Daoy (cell line): ENCODE measurements around the gene IARS2. TPM values are rescaled to one million over a fixed set of nuclear protein-coding genes. Genes with fewer than 3 reads are reported as not detected.
"Not testable (repeated sequence)": the region's sequence is repeated elsewhere in the genome, so short reads cannot be mapped to it uniquely, and the experiment has no call there.

ENCODE experiments used
- DNase-seq: peaks from one replicate; pipeline ENCODE4 v3.0.0-alpha.2; 2015; ENCODE audit warnings: low read depth
- total RNA-seq: library from RNA; depleted of rRNA; stranded (reverse); fragments of >200 nt; shearing (Covaris generic); gene quantifications from 2 replicates; pipeline ENCODE4 v1.2.3, GENCODE V29; 2014; rRNA removed

Gene IARS2
- total RNA-seq: 88.2 and 89.5 TPM in 2 replicates

DNA sequence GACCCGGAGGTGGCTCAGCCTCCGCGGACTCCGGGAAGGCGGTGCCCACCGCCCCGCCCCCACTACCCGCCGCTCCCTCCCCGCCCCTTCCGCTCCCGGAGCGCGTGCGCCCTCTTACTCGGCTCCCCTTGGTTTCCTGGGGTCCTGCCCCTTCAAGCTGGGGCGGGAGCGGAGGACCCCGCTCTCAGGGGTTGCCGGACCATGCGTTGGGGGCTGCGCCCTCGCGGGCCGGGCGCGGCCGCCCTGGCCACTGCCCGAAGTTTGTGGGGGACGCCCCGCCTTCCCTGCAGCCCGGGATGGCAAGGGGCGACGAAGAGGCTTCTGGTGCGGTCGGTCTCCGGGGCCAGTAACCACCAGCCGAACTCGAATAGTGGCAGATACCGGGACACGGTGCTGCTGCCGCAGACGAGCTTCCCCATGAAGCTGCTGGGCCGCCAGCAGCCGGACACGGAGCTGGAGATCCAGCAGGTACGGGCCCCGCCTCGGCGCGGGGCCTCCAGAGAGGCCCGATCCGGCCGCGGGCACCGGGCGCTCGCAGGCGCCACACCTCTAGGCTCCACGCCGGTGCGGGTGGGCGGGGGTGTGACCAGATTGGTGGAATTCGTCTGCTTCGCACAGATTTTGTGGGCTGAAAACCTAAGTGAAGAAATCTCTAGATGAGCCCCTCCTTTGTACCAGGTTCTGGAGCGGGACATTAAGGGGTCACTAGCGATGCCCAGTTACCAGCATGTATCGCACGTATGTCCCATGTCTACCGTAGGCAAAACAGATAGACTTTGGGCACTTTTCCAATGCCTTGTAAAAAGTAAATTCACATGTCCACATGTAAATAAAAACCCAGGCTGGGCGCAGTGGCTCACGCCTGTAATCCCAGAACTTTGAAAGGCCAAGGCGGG is at the start of gene IARS2:
Gene IARS2, plus strand, starts transcription at position 117 of the 896 bp plus-strand sequence. Its CDS starts 85 bp downstream, at position 202.
- DNase-seq: peak; percentile 91

DNA sequence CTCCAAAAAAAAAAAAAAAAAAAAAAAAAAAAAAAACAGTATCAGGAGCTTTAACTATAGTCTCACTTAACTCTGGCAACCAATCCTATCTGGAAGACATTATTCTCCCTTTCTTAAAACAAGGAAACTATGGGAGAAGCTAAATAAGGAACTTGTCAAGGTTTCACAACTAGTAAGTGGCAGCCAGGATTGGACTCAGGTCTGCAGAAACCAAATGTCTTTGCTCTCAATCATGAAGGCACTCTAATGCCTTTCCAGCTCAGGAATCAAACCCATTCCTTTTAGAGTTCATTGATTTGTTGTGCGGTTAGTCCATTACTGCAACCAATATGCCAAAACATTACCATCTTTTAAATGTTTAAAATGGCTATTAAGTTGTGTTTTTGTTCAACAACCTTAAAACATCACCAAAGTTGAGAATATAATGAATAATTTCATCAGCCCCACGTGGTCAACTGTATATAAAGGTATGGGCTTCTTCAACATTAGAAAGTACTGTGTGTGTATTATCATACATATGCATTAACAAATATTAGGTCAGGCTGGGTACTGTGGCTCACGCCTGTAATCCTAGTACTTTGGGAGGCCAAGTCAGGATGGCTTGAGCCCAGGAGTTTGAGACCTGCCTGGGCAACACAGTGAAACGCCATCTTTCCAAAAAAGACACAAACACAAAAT is 49.1 kb upstream of the IARS2 start:
- no peak for DNase-seq

DNA sequence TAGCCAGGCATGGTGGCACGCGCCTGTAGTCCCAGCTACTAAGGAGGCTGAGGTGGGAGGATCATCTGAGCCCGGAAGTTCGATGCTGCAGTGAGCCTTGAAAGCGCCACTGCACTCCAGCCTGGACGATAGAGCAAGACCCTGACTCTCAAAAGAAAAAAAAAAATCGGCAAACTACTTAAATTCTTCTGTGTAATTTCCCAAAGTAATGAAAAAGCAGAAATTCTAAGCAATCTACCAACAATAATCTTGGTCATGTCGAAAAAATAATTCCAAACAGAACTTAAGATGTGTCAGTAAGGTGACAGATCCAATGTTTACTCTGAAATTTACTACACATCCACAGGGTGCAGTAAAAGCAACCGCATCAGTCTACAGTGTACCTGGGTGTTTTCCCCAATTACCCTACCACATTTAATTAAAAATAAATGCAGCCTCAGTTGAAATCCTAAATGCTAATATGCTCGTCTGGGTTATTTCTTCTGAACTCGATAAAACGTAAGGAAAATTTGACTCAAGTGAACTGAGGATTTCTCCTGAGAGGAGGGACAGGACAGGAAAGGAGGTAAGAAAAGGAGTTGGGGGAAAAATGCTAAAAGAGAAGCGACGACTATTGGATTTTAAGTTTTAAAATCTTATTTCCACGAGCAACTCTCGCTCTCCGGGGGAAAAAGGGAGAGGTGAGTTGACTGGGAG is 48.4 kb upstream of the IARS2 start:
- peak; percentile 5 for DNase-seq

DNA sequence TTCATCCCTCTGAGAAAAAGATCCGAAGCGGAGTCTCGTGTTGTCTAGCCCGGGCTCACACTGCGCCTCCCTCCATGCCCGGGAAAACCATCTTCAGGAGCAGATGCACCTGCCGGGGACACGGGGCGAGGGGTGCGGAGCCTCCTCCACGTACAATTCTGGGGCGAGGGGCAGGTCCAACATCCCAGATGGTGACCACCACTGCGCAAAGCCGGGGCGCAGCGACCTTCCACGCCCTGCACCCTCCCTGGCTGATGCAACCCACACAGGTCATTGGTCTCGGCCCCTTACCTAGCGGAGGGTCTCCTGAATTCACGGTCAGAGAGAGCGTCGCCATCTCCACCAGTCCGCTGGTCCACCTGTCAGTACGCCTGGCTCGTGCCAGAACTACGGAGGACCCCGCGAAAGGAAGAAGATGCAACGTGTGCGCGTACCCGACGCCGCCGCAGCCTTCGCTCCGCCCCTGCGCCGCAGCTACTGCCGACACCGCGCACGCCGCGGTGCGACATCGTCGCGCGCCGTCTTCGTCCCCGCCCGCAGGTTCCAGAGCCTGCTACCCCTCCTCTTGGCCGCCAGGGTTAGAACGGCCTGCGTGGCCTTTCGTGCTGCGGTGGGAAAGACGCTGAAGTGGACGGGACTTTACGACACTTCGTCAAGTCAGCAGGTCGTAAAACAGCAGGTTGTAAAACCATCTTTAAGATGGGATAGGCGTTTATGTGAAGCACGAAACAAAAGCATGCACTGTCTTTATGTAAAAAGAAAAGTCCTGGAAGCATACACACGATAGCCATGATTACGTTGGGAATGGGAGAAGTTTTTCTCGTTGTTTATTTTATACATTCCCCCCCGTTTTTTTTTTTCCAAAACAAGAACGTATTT is 47.6 kb upstream of the IARS2 start, which contains the start of gene EPRS1:
Gene EPRS1, minus strand, starts transcription at position 454 of the 879 bp plus-strand sequence. Its CDS starts 117 bp downstream, at position 337.
- peak; percentile 98 for DNase-seq

DNA sequence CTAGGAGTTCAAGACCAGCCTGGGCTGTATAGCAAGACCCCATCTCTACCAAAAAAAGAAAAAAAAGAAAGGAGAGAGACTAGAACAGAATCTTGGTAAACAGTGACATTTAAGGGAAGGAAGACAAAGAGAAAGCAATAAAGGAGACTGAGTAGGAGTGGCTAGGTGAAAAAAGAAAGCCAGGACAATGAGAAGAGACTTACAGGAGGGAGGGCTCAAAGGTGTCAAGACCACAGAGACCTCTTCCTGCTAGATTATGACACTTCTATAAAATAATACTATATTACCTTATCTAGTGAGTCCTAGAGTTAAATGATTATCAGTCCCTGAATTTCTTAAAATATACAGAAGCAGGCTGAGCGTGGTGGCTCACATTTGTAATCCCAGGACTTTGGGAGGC is 37.6 kb upstream of the IARS2 start:
- no peak for DNase-seq

DNA sequence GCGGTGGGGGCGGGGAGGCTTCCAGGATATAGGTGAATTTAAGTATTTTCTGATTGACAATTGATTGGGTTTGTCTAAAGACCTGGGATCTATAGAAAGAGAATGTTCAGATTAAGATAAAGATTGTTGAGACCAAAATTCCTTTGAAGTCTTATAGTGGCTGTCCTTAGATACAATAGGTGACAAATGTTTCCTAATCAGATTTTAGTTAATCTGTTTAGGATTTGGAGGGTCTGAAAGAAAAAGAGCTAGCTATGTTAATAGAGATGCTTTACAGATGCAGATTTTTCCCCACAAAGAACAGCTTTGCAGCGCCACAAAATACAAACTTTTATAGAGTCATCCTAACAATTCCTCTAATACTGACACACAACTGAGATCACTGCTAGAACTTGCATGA is 33.1 kb upstream of the IARS2 start:
- DNase-seq: no peak

DNA sequence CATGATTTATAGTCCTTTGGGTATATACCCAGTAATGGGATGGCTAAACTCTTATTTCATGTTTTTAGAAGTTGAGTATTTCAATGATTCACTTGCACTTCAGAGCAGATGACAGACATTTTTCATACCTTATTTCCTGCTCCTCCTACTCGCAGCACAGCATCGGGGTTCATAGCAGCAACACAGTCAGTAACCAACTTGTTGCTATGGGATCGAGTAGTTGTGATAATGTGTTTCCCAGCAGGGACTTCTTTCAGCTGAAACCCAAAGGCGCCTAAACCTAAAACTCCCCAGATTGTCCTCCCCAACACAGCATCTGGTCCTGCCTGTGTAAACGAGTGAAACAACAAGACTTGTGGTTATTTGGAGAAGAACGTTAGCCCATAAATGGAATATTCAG is 31.3 kb upstream of the IARS2 start:
- no peak for DNase-seq

DNA sequence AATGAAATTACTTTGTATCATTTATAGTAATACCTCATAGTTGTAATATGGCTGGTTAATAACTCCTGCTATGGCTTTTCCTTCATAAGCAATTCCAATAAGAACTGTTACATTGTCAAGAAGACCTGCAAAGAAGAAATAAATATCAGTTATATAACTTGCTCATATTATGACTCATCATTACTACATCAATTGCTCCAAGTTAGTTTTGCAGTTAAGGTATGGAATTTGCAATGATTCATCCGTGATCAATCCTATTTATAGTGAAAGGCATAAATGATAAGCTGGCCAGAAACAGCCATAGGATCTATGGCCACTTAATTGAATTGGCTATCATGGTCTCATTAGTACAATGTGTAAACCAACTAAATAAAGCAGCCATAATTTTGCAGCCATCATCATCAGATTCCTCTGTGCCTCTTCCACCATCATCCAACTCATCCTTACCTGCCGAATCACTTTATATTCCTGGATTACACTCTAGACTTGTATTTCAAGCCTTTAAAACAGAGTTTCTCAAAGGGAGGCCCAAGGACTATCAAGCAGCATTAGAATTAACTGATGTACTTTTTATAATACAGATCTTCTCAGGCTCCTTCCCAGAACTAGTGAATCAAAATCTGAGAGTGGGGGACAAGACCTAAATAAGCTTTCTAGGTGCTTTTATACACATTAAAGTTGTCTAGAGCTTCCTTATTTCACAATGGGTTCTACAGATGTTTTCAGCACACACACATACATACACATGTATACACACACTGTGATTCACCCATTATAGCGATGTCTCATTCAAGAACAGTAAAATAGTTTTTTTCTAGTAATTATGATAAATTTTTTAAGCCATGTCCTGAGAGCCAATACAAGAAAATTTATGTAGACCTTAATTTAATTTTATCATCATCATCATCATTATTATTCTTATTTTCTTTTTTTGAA is 26.4 kb upstream of the IARS2 start:
- DNase-seq: no peak

DNA sequence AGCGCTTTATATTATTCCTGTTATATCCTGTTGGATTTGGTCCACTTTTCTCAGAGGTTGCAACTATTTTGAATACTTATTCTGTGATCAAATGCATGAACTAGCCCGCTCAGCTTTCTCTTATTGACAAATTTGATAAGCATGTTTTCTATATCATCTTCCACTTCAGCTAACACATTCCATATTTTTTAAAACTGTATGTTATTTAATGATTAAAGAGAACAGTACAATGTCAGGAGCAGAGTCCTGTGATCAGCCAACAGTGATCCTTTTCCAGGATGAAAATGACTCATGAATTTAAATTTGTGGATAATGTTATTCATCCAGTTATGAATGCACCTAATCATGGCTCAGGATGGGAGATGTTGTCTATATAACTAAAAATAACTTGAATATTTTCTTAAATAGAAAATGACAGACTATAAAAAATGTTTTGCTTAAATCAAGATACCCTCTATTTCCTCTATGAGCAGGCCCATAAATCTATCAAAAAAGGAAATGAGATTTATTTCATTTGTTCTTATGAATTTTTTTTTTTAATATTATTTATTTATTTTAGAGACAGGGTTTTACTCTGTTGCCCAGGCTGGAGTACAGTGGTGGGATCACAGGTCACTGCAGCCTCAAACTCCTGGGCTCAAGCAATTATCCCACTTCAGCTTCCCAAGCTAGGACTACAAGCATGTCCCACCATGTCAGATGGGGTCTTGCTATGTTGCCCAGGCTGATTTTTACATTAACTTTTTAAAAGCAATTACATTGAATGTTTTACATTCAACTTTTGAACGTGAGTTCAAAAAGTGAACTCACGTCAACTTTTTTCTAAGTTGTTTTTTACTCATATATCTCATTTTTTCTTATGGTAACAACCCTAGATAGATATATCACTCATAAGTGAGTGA is 16.8 kb upstream of the IARS2 start:
- no peak for DNase-seq

DNA sequence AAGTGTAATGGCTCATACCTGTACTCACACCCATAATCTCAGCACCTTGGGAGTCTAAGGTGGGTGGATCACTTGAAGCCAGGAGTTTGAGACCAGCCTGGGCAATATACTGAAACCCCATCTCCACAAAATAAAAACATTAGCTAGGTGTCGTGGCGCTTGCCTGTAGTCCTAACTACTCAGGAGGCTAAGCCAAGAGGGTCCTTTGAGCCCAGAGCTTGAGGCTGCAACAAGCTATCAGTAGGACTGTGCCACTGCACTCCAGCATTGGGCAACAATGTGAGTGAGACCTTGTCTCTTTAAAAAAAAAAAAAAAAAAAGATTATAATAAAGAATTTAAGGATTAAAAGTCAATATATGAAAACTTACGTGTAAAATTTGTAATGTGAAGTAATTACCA is 16.0 kb upstream of the IARS2 start:
- no peak for DNase-seq

DNA sequence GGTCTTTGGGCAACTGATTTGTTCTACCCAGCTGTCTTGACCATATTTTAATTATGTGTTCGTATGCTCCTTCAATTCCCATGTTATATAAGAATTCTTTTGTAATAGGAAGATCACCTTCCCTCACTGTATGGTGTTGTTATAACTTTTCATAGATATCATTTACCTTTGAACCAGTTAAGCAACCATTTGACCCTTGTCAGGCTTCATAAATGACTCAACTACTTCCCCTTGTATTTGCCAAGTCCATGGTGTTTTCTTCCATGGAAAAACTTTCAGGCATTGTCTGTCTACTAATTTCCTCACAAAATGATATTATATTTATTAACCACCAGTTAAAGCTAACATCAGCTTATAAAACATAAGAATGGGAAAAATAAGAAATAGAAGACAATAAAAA is 9.5 kb upstream of the IARS2 start:
- no peak for DNase-seq

DNA sequence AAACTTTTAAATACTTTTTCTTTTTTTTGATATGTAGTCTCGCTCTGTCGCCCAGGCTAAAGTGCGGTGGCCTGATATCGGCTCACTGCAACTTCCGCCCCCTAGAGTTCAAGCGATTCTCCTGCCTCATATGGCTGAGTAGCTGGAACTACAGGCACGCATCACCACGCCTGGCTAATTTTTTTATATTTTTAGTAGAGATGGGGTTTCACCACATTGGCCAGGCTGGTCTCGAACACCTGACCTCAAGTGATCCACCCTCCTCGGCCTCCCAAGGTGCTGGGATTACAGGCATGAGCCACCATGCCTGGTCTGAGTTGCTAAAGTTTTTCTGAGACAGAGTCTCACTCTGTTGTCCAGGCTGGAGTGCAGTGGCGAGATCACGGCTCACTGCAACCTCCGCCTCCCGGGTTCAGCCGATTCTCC is 7.7 kb upstream of the IARS2 start:
- DNase-seq: not testable (repeated sequence)

DNA sequence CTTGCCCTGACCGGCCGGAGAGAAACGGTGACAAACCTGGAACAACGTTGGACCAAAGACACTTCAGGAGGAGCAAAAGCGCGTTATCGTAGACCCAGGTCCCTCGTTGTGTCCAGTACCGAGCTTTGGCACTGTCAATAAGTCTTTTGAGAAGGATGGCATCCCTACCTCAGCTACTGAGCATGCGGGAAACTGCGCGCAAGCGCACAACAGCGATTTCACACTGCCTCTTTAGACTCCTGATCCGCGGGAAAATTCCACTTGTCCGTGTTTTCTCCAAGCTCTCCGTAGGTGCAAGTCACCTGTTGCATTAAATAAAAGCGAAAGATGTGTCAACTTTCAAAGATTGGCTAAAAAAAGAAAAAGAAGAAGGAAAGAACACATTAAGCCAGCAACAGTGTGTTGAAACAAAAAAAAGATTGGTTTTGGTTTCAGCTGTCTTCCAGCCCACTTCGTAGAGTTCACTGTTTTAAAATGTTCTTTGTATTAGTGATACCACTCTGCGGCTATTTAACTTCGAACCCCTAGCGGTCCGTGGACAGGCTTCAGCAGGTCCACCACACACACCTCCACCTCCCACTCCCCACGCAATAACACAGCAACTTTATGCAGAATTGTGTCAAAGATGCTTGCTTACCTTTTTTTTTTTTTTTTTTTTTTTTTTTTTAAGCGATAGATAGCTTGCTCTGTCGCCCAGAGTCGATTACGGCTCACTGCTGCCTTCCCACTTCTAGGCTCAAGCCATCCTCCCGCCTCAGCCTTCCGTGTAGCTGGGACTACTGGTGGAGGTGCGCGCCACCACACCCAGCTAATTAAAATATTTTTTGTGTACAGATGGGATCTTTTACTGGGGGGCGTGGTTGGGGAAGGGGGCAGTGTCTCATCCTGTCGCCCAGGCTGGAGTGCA is 4.0 kb upstream of the IARS2 start, which contains the start of gene BPNT1:
Gene BPNT1, minus strand, starts transcription at position 139 of the 907 bp plus-strand sequence. CDS start 9,942 bp downstream, outside the sequence.
- DNase-seq: peak; percentile 93

DNA sequence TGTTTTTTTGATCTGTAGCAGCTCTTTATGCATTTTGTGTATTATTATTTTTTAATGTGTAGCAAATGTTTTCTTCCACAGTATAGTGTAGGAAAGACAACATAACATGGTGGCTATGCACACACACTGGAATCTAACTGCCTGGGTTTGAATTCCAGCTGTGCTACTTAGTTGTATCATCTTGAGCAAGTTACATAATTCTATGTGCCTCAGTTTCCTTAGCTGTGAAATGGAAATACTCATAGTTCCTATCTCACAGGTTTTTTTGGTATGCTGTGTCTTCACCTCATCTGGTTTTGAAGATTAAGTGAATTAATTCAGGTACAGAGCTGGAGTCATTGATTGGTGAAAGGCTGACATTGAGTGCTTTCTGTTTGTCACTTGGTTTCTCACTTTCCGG is 1.2 kb upstream of the IARS2 start:
- DNase-seq: no peak

DNA sequence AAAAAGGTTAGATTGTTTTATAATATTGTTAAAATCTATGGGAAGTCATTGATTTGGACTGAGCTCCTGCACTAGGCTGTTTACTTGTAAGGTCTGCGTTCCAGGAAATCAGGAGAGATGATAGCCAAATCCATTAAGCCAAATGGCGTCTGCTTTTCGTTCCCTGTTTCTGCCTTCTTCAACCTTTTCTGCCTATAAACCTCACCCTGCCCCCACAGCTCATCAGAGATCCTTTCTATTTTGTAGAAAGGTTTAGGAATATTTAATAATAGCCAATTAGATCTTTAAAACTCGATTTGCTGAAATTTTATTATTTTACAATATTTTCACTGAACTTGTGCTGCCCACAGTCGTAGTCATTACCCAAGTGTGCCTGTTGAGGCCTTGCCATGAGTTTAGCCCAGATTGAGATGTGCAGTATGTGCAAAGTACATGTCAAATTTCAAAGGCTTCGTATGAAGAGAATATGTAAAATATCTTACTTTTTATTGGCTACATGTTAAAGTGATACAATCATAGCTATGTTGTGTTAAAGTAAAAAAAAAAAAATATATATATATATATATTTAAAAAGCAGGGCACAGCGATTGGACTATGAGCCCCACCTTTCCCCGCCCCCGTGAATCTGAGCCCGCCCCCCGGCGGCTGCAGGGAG is 444 bp upstream of the IARS2 start:
- peak; percentile 3 for DNase-seq

DNA sequence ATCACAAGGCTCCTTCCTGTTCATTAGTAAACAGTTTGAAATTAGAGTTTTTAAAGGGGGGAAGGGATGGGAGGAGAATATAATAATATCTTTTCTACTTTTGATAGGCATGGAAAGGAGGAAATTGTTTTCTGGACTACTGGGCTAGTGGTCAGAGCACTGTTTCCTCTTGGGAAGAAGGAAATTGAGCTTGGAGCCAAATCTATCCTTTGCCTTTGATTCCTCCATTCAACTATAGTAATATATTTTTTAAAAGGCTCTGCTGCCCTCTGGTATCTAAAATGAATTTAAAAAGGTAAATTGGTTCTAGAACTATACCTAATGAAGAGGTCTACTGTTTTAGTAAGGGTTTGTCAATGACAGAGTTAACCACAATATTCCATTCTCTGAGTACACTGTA is 5.9 kb downstream of the IARS2 start:
- no peak for DNase-seq

DNA sequence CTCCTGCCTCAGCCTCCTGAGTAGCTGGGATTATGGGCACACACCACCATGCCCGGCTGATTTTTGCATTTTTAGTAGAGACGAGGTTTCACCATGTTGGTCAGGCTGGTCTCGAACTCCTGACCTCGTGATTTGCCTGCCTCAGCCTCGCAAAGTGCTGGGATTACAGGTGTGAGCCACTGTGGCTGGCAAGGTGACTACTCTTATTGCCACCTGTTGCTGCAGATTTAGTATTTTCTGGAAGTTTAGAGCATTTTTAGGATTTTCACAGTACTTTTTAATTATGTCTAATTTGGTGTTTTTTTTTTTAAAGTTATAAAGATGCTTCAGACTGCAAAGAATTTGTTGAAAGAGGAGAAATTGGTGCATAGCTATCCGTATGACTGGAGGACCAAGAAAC is 16.5 kb downstream of the IARS2 start:
- DNase-seq: not testable (repeated sequence)
